ENCODE data around the gene GNB3.

The GNB3 gene

GRCh38 chr12:6851153-6851920 is 10.6 kb downstream of the GNB3 start, which contains the start of gene CDCA3:
Gene CDCA3 (minus strand): TSS chr12:6851286. CDS start chr12:6850952, 334 bp downstream.
- peak within 1 kb of the TSS; percentile 99 for H3K4me3 ChIP-seq (ENCODE audit: low read depth, low read length)
- no peak for TF ChIP-seq CTCF (conservative IDR thresholded peaks at IDR 0.05; ENCODE audit: low read depth, low read length)
- peak; percentile 99 for DNase-seq (ENCODE audit: low read depth)

DNA sequence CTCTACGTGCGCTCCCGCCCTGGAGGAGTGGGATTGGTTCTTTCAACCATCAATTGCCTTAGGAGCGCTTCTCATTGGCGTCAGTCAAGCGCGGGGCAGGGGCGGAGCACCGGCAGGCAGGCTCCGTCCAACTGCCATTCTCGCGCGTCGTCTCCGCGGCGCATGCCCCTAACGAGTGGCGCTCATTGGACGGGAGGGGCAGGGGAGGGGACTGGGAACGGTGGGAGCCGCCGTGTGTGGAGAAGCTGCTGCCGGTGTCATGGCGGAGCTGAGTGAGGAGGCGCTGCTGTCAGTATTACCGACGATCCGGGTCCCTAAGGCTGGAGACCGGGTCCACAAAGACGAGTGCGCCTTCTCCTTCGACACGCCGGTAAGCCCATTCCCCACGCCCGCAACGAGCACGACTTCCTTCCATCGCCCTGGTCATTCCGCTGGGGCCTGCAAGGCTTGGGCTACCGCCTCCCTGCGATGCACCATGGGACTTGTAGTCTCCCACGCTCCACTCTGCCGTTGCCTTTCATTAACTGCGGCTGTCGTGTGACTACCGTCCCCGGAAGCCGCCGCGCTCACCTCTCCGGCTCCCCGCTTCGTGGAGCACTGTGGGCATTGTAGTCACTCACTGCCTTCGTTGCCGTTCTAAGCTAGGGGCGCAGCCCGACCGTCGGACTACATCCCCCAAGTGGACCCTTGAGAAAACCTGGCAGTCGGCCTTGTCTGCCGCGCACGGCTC is 11.4 kb downstream of the GNB3 start, which contains the start of gene USP5:
Gene USP5 (plus strand): TSS at position 230 of the 730 bp plus-strand sequence. CDS start 30 bp downstream, at position 260.
- peak; percentile 100 for DNase-seq (ENCODE audit: low read depth)
- peak within 1 kb of the TSS; percentile 99 for H3K4me3 ChIP-seq (ENCODE audit: low read depth, low read length)
- no peak for TF ChIP-seq CTCF (conservative IDR thresholded peaks at IDR 0.05; ENCODE audit: low read depth, low read length)

DNA sequence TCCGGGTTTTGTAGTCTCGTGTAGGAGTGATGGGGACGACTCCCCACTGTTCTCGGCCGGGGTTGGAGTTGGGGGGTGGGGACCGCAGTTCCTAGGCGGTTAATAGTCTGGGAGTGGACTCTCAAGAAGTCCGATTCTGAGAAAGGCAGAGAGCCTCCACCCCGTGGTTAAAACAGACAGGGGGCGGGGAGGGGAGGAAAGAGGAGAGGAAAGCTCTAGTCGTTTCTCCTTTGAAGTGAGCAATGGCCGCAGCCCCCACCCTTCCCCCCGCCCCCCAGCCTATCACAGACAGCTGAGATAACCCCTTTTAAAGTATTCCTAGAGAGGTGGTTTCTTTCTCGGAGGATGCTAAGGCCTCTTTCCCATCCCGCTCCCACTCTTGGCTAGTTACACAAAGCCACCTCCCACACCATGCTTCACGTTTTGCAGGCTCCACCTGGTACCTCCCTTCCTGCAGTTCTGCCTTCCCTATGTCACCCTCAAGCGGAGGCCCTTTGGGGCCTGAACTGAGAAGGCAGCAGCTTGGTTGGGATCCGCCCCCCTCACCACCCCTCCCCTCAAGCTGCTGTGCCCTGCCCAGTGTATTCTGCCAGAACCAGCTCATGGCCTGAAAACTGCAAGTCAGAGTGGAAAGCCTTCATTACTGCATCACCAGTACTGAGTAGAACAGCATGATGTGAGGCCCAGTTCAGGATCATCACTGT is 12.1 kb downstream of the GNB3 start:
- peak; percentile 87 for DNase-seq (ENCODE audit: low read depth)
- H3K4me3 ChIP-seq (ENCODE audit: low read depth, low read length) = peak overlapping the region; percentile 99
- no peak for TF ChIP-seq CTCF (conservative IDR thresholded peaks at IDR 0.05; ENCODE audit: low read depth, low read length)

DNA sequence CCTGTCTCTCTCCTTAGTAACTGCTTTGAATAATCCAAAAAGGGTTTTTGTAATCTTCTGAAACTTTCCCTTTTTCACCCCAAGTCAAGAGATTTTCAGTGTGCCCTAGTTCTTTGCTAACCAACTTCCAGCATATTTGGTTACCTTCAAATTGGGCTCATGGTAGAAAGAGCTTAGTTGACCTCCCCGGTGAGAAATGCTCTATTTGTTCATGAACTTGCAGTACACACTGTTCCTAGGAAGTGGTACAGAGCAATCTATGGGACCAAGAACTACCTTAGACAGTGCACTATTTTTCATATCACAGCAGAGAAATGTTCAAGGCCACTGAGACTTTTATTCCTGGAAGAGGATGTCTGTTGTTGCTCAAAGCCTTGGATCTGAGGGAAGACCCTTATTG is 12.9 kb downstream of the GNB3 start:
- DNase-seq (ENCODE audit: low read depth) = no peak
- H3K4me3 ChIP-seq (ENCODE audit: low read depth, low read length) = no peak overlapping the region
- no peak for TF ChIP-seq CTCF (conservative IDR thresholded peaks at IDR 0.05; ENCODE audit: low read depth, low read length)

- peak; percentile 12 for DNase-seq (ENCODE audit: low read depth)
- H3K4me3 ChIP-seq (ENCODE audit: low read depth, low read length) = no peak overlapping the region
- TF ChIP-seq CTCF (conservative IDR thresholded peaks at IDR 0.05; ENCODE audit: low read depth, low read length) = no peak
These were observed 13.3 kb downstream of the GNB3 start for GRCh38 chr12:6854036-6854435.

- TF ChIP-seq CTCF (conservative IDR thresholded peaks at IDR 0.05; ENCODE audit: low read depth, low read length) = no peak
- DNase-seq (ENCODE audit: low read depth) = no peak
- H3K4me3 ChIP-seq (ENCODE audit: low read depth, low read length) = no peak overlapping the region
These were observed 14.6 kb downstream of the GNB3 start for GRCh38 chr12:6855322-6855721.
